ENCODE results near the gene RBM15.

Gene RBM15

GRCh38 chr1:110336300-110337039 is 2.7 kb upstream of the RBM15 start (continued):
- TF ChIP-seq, protein P1, sequence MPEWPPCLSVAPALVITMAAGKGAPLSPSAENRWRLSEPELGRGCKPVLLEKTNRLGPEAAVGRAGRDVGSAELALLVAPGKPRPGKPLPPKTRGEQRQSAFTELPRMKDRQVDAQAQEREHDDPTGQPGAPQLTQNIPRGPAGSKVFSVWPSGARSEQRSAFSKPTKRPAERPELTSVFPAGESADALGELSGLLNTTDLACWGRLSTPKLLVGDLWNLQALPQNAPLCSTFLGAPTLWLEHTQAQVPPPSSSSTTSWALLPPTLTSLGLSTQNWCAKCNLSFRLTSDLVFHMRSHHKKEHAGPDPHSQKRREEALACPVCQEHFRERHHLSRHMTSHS (tag by site-specific recombination; IDR thresholded peaks at IDR 0.05) = no peak

DNA sequence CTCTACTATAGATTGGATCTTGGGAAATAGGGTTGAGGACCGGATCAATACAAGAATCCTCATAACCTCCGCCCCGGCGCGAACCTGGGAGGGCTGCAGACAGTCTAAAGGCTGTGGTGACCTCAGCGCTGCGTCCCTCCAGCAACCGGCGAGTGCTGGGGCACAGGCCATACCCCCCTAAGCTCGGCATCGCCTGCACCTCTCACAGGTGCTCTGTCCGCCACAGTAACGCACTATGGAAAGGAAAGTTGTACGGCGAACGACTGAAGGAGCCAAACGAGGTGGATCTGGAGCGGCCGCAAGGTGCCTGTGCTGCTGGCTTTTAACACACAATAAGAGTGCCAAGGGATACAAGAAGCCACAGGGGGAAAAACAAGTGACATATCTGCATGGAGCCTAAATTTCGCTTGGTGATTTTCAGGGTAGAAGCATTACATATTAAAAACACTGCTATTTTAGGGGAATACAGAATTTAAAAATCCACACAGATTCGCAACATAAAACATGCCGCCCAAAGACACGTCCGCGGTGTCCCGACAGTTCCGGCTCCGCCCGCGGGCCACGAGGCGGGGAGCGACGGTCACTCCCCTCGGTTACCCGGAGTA is 1.4 kb upstream of the RBM15 start:
- Histone ChIP-seq H3K4me3 (ENCODE audit: low read depth, low read length) (peak overlapping the region; percentile 63), H3K27ac (ENCODE audit: extremely low read depth, low read depth, low read length) (peak overlapping the region; percentile 87), H3K9me3 (ENCODE audit: control insufficient read depth, insufficient read depth, low read depth, low read length) (no peaks in the 10 kb centered on the region), H3K4me1 (ENCODE audit: control insufficient read depth, insufficient read depth, low read length) (peaks cover 10% of the 10 kb centered on the region), H3K36me3 (ENCODE audit: control insufficient read depth in 2 of 2, insufficient read depth in 1 of 2, low read length in 2 of 2) (peaks cover 1 to 25% of the 10 kb centered on the region in 2 experiments; a peak in 1 of 3 replicates)
- ChIA-PET CTCF (interaction anchor here (0.6 to 7.6 kb wide), 14 partner anchors 8 to 170 kb away, joined by 3 to 57 read pairs (median 4); partner anchors contain the start of gene LAMTOR5), POLR2A (interaction anchor here (0.6 to 4.9 kb wide), 20 partner anchors 8 to 291 kb away, joined by 3 to 30 read pairs (median 4); partner anchors contain the start of genes KCNC4 and SLC16A4)
- TF ChIP-seq ZNF157 (tag by site-specific recombination; IDR thresholded peaks at IDR 0.05) = no peak
- no peak for TF ChIP-seq ZNF621 (tag by site-specific recombination; IDR thresholded peaks at IDR 0.05)
- TF ChIP-seq BCL6B (tag by site-specific recombination; IDR thresholded peaks at IDR 0.05) = no peak
- no peak for TF ChIP-seq ZNF311 (tag by site-specific recombination; IDR thresholded peaks at IDR 0.05; ENCODE audit: borderline replicate concordance)
- no peak for TF ChIP-seq ZNF148 (tag by site-specific recombination; IDR thresholded peaks at IDR 0.05; ENCODE audit: borderline replicate concordance)
- no peak for TF ChIP-seq ZIC2 (tag by site-specific recombination; IDR thresholded peaks at IDR 0.05)
- TF ChIP-seq, protein P2, sequence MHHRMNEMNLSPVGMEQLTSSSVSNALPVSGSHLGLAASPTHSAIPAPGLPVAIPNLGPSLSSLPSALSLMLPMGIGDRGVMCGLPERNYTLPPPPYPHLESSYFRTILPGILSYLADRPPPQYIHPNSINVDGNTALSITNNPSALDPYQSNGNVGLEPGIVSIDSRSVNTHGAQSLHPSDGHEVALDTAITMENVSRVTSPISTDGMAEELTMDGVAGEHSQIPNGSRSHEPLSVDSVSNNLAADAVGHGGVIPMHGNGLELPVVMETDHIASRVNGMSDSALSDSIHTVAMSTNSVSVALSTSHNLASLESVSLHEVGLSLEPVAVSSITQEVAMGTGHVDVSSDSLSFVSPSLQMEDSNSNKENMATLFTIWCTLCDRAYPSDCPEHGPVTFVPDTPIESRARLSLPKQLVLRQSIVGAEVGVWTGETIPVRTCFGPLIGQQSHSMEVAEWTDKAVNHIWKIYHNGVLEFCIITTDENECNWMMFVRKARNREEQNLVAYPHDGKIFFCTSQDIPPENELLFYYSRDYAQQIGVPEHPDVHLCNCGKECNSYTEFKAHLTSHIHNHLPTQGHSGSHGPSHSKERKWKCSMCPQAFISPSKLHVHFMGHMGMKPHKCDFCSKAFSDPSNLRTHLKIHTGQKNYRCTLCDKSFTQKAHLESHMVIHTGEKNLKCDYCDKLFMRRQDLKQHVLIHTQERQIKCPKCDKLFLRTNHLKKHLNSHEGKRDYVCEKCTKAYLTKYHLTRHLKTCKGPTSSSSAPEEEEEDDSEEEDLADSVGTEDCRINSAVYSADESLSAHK (tag by site-specific recombination; IDR thresholded peaks at IDR 0.05) = no peak
- no peak for TF ChIP-seq IKZF3 (tag by site-specific recombination; IDR thresholded peaks at IDR 0.05)
- no peak for TF ChIP-seq ELK4 (IDR thresholded peaks at IDR 0.05; ENCODE audit: borderline replicate concordance, low read depth, low read length)
- no peak for TF ChIP-seq ZNF792 (tag by site-specific recombination; IDR thresholded peaks at IDR 0.05)
- TF ChIP-seq GLI2 (tag by site-specific recombination; IDR thresholded peaks at IDR 0.05; ENCODE audit: borderline replicate concordance, low read depth) = no peak
- TF ChIP-seq, protein P3, sequence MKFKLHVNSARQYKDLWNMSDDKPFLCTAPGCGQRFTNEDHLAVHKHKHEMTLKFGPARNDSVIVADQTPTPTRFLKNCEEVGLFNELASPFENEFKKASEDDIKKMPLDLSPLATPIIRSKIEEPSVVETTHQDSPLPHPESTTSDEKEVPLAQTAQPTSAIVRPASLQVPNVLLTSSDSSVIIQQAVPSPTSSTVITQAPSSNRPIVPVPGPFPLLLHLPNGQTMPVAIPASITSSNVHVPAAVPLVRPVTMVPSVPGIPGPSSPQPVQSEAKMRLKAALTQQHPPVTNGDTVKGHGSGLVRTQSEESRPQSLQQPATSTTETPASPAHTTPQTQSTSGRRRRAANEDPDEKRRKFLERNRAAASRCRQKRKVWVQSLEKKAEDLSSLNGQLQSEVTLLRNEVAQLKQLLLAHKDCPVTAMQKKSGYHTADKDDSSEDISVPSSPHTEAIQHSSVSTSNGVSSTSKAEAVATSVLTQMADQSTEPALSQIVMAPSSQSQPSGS (tag by site-specific recombination; IDR thresholded peaks at IDR 0.05; ENCODE audit: low read depth) = no peak
- TF ChIP-seq ZBTB49 (tag by site-specific recombination; IDR thresholded peaks at IDR 0.05; ENCODE audit: low read depth) = no peak
- no peak for TF ChIP-seq ZNF211 (tag by site-specific recombination; IDR thresholded peaks at IDR 0.05; ENCODE audit: low read depth)
- TF ChIP-seq ZNF664 (tag by site-specific recombination; IDR thresholded peaks at IDR 0.05) = no peak
- TF ChIP-seq, protein P4, sequence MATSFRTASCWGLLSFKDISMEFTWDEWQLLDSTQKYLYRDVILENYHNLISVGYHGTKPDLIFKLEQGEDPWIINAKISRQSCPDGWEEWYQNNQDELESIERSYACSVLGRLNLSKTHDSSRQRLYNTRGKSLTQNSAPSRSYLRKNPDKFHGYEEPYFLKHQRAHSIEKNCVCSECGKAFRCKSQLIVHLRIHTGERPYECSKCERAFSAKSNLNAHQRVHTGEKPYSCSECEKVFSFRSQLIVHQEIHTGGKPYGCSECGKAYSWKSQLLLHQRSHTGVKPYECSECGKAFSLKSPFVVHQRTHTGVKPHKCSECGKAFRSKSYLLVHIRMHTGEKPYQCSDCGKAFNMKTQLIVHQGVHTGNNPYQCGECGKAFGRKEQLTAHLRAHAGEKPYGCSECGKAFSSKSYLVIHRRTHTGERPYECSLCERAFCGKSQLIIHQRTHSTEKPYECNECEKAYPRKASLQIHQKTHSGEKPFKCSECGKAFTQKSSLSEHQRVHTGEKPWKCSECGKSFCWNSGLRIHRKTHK (tag by site-specific recombination; IDR thresholded peaks at IDR 0.05) = no peak

Measured in HEK293 (cell line).